Ramos (cell line): ENCODE data around the gene NCDN.

Experiments used
- in situ Hi-C: fragments of 300-500 bp; cut with MboI; formaldehyde crosslinking; loops from one replicate; pipeline ENCODE4 v1.14.3; 2022; ENCODE audit warnings: low sequenced_read_pairs; ENCODE audit not compliant: unreplicated experiment

The NCDN gene, protein sequence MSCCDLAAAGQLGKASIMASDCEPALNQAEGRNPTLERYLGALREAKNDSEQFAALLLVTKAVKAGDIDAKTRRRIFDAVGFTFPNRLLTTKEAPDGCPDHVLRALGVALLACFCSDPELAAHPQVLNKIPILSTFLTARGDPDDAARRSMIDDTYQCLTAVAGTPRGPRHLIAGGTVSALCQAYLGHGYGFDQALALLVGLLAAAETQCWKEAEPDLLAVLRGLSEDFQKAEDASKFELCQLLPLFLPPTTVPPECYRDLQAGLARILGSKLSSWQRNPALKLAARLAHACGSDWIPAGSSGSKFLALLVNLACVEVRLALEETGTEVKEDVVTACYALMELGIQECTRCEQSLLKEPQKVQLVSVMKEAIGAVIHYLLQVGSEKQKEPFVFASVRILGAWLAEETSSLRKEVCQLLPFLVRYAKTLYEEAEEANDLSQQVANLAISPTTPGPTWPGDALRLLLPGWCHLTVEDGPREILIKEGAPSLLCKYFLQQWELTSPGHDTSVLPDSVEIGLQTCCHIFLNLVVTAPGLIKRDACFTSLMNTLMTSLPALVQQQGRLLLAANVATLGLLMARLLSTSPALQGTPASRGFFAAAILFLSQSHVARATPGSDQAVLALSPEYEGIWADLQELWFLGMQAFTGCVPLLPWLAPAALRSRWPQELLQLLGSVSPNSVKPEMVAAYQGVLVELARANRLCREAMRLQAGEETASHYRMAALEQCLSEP

DNA sequence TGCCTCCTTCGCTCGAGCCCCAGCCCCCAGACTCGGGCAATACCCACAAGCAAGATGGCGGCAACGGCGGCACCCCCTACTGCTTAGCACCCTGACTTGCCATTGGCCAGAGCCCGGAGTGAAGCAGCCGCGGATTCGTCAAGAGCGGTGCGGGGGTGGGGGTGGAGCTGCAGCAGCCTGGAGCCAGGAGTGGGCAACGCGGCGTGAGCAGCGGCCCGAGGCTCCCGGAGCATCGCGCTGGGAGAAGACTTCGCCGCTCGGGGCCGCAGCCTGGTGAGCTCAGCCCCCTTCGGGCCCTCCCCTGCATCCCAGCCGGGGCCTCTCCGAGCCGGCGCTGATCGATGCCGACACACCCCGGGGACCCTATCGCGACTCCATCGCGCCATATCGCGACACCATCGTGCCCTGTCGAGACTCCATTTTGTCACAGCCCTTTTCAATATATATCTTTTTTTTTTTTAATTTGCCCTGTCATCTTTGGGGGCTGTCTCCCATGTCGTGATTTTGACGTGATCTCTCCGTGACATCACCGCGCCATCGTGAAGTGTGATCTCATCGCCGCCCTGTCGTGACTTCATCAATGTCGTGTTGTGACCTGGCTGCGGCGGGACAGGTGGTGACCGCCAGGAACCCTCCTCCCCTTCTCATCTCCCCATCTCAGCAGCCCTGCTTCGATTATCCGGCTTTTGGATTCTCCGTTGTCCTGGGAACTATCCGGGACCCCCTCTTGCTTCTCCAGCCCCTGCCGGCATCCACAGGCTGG is at the start of gene NCDN:
TSS of gene NCDN (plus strand) at position 189 of the 763 bp plus-strand sequence. CDS start at position 581, 392 bp downstream.
- in situ Hi-C loops, result no loop called here

DNA sequence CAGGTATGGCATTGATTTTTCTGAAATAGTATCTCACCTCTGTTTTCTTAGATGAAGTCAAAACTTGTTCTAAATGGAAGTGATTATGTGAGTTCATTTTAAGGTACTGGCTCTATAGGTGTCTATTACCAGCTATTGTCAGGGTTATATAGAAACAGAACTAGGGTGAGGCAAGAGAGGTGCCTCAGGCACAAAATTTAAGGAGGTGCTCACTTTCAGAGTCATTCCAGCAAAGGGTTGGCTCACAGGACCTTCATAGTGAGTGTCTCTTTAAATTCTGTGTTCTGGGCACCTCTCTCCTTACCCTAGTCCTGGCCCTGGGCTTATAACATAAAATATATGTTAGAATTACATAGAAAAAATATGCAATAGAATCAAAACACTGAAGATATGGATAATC is 49.7 kb upstream of the NCDN start:
- in situ Hi-C loops, result no loop called here

DNA sequence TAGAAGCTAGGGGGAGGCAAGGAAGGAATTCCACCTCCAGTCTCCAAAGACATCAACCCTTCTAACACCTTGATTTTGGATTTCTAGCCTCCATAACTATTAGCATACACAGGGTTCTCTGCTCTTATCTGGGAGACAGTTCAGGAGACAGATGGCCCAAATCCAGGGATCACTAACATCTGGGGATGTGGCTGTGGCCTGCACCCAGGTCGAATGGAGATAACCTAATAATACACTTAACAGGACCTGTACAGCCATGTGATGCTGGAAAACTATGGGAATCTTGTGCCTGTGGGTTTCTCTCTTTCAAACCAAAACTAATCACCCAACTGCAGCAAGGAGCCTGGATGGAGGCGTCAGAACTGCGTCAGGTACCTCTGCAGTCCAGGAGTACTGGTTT is 48.0 kb upstream of the NCDN start:
- in situ Hi-C loops, result no loop called here

- in situ Hi-C loops, result no loop called here
Observed at GRCh38 chr1:35511305-35511704, 46.3 kb upstream of the NCDN start.

GRCh38 chr1:35518183-35518582 is 39.4 kb upstream of the NCDN start:
- in situ Hi-C loops, result no loop called here

GRCh38 chr1:35519432-35519831 is 38.2 kb upstream of the NCDN start:
- in situ Hi-C loops, result no loop called here

DNA sequence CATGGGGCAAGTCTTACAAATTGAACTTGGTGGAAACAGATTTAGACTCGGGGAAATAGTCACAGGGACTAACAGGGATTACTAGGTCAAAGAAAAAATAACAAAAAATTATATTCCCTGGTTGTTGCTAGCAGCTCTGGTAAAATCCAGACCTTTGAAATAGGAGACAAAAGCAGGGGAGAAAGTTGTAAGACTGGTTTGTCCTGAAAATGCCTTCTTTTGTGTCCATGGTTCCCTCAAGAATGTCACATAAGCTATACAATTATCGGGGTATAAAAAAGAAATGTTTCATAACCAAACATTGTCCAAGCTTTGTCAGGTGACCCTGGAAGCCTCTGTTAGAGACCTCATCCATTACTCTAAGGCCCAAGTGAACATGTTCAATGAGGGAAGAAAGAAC is 33.5 kb upstream of the NCDN start:
- in situ Hi-C loops, result no loop called here

DNA sequence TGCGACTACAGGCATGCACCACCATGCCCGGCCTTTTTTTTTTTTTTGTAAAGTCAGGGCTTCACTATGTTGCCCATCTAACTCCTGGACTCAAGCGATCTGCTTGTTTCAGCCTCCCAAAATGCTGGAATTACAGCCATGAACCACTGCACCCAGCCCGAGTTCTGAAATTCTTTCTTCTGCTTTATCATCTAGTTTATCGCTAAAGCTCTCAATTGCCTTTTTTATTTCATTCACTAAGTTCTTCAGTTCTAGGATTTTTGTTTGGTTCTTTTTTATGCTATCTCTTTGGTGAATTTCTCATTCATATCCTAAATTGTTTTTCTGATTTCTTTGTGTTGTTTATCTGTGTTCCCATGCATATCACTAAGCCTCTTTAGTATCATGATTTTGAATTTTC is 27.4 kb upstream of the NCDN start:
- in situ Hi-C loops, result no loop called here

GRCh38 chr1:35530946-35531345 is 26.7 kb upstream of the NCDN start:
- in situ Hi-C loops, result no loop called here

- in situ Hi-C loops, result no loop called here
Observed at GRCh38 chr1:35531368-35531767, 26.2 kb upstream of the NCDN start.

DNA sequence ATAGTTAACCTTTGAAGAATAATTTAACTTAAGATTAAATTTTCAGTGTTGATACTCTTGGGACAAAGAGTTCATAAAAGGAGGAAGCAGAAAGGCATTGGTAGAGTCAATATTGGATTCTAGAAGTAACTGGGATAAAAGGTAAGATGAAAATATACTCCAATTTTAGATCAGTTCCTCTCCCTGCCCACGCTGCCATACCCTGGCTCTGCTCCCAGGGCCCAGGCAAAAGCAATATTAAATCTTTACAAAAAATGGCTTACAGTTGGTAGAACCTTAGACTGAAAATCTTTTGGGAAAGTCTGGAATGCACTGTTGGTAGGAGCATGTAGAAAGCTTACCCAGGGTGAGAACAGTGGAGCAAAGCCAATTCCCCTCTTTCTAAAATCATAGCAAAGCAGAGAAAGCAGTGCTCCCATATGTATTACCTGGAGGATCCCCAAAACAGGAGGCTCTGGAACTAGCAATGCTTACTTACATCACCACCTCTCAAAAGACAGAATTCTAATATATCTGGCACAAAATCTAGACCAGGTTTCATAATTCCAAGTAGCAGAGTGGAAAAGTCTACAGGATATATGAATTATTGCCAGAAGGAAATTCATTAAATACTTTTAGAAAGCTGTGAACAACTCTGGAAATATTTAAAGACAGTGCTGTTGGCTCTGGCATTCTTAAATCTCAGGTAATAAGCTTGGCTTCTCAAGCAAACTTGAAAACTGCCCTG is 24.9 kb upstream of the NCDN start:
- in situ Hi-C loops, result no loop called here

- in situ Hi-C loops, result no loop called here
Observed at GRCh38 chr1:35533586-35533985, 24.0 kb upstream of the NCDN start.

- in situ Hi-C loops, result no loop called here
Observed at GRCh38 chr1:35535243-35535642, 22.4 kb upstream of the NCDN start.

- in situ Hi-C loops, result no loop called here
Observed at GRCh38 chr1:35536556-35537162, 20.9 kb upstream of the NCDN start.

DNA sequence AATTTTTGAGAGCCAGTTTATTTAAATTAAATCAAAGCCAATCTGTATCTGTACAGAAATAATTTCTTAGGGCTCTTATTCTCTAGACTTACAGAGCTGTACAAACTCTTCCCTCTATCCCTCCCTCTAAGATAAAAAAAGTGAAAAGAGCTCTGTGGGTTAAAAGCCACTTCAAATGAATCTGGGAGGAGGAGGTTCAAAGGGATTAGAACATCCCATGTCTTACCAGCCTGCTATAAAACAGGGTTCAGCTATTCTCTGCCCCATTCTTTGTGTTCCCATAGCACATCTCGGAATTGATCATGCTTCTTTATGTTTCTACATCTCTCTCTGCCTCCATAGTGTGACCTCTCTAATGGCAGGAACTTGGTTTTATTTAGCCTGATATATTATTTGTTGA is 19.8 kb upstream of the NCDN start:
- in situ Hi-C loops, result no loop called here

DNA sequence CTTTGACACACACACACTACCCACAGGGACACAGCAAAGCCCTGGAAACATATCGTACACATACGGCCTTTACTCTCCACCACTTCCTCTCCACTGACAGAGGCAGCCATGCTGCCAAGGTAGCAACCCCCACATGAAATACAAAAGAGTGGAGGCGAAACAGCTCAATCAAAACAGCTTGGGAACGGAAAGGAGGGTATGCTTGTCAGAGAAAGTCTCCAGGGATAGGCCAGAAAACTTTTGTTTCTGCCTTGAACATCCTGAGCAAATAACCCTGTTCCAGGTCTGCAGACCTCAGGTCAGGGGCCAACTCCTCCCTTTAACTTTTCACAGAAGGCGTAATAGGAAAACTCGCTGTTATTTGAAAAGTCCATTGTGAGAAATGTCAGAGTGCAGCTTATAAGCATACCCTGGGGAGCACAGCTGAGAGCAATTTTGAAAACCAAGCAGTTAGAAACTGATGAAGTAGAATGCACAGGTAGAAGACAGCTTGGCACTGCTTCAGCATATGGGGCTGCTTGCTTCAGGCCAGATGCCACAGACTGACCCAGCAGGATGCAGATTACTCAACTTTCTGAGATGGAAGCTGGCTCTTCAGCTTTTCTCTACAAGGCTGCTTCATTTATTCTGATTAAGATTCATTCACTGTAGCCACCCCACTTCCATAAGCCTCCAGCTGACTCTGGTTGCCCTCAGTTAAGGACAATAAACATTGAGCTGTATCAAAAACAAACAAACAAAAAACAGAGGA is 18.4 kb upstream of the NCDN start:
- in situ Hi-C loops, result no loop called here

DNA sequence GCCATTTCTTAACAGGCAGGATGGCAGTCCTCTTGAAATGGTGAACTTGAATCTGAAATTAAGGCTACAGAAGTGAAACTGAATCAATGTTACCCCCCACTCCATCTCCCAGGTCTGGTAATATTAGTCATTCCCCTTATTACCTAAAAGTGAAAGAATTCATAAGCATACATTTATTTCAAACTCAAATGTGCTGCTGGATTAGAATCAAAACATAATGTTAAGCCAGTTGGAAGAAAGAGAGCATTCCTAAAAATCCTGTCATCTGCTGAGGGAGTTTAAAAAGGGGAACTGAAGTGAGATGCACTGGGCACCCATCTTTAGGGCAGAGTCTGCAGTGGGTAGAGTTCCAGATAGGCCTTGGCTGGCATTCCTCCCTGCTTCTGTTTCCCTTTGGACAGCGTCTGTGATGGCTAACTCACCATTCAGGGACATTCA is 17.8 kb upstream of the NCDN start:
- in situ Hi-C loops, result no loop called here

DNA sequence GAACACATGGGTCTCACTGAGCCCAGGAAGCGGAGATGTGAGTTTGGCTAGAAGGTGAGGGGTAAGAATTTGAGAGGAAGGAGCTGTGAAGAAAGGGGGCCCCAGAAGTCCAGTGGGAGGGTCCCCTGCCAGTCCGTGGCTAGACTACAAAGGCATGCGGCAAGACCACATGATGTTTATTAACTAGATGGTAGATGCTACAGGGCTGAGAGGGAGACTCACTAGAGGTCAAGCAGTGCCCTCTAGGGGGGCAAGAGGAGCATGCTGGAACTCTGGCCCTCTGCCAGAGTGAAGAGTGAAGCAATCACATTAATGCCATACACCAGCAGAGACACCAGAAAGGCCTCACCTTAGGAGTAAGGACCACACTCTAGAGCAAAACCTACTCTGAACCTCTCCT is 12.6 kb upstream of the NCDN start:
- in situ Hi-C loops, result no loop called here

GRCh38 chr1:35546614-35547013 is 11.0 kb upstream of the NCDN start:
- in situ Hi-C loops, result no loop called here
